ENCODE results near the gene ARIH2.

DNA sequence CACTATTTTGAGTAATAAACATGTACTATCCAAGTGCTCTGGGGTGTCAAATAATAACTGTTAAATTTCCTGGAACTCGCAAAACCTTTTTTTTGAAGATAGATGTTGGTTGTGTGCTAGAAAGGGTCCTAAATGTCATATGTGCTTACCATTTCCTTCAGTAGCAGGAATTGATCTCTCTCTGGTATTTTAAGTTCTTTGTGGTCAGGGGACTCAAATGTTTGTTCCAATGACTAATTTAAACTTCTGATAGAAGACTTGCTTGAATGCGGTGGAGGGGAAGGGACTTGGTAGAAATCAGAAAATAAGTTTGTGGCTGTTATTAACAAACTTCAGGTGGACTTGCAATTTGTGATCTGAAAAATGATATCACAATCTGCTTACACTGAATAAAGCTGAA, 26.8 kb downstream of the ARIH2 start:
- TF ChIP-seq POLR2AphosphoS5 (IDR thresholded peaks at IDR 0.05; ENCODE audit: low read depth, low read length) (no peak), TAF1 (IDR thresholded peaks at IDR 0.05; ENCODE audit: borderline replicate concordance, insufficient read depth, low read length) (no peak), SIN3A (IDR thresholded peaks at IDR 0.05; ENCODE audit: borderline replicate concordance, insufficient read depth, low read length) (no peak), FOXP2 (optimal IDR thresholded peaks at IDR 0.05; ENCODE audit: borderline replicate concordance, extremely low read depth, extremely low read length, insufficient read depth) (no peak)
- TF ChIP-seq, protein P1, sequence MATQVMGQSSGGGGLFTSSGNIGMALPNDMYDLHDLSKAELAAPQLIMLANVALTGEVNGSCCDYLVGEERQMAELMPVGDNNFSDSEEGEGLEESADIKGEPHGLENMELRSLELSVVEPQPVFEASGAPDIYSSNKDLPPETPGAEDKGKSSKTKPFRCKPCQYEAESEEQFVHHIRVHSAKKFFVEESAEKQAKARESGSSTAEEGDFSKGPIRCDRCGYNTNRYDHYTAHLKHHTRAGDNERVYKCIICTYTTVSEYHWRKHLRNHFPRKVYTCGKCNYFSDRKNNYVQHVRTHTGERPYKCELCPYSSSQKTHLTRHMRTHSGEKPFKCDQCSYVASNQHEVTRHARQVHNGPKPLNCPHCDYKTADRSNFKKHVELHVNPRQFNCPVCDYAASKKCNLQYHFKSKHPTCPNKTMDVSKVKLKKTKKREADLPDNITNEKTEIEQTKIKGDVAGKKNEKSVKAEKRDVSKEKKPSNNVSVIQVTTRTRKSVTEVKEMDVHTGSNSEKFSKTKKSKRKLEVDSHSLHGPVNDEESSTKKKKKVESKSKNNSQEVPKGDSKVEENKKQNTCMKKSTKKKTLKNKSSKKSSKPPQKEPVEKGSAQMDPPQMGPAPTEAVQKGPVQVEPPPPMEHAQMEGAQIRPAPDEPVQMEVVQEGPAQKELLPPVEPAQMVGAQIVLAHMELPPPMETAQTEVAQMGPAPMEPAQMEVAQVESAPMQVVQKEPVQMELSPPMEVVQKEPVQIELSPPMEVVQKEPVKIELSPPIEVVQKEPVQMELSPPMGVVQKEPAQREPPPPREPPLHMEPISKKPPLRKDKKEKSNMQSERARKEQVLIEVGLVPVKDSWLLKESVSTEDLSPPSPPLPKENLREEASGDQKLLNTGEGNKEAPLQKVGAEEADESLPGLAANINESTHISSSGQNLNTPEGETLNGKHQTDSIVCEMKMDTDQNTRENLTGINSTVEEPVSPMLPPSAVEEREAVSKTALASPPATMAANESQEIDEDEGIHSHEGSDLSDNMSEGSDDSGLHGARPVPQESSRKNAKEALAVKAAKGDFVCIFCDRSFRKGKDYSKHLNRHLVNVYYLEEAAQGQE (IDR thresholded peaks at IDR 0.05; ENCODE audit: insufficient read depth in 1 of 2, low read depth in 2 of 2, low read length in 2 of 2): no peak
